Osteocyte (in vitro differentiated cells): Measurements from ENCODE around the gene ZNF638. TPM values are rescaled to one million over a fixed set of nuclear protein-coding genes. Genes with fewer than 3 reads are reported as not detected.
A peak's percentile ranks its signal among the peaks of the same experiment; 100 is the strongest.

Source experiments
- DNase-seq: peaks from one replicate; pipeline ENCODE4 v3.0.0; 2021; ENCODE audit warnings: mixed read lengths; ENCODE audit not compliant: unreplicated experiment; ENCODE audit errors: extremely low spot score
- H3K27ac Mint-ChIP-seq: one replicate; pipeline ENCODE4 v1.8.0; 2021; ENCODE audit warnings: mild to moderate bottlenecking, mixed read lengths; ENCODE audit not compliant: unreplicated experiment
- H3K27me3 Mint-ChIP-seq: one replicate; pipeline ENCODE4 v1.8.0; 2021; ENCODE audit warnings: mixed read lengths; ENCODE audit not compliant: unreplicated experiment
- H3K36me3 Mint-ChIP-seq: one replicate; pipeline ENCODE4 v1.8.0; 2021; ENCODE audit warnings: mixed read lengths; ENCODE audit not compliant: unreplicated experiment
- H3K4me1 Mint-ChIP-seq: one replicate; pipeline ENCODE4 v1.8.0; 2021; ENCODE audit warnings: mixed read lengths; ENCODE audit not compliant: unreplicated experiment
- H3K4me3 Mint-ChIP-seq: one replicate; pipeline ENCODE4 v1.8.0; 2021; ENCODE audit warnings: mild to moderate bottlenecking, moderate library complexity, mixed read lengths; ENCODE audit not compliant: unreplicated experiment
- H3K9me3 Mint-ChIP-seq: one replicate; pipeline ENCODE4 v1.8.0; 2021; ENCODE audit warnings: mixed read lengths; ENCODE audit not compliant: unreplicated experiment
- total RNA-seq: library from RNA; stranded (reverse); gene quantifications from 2 replicates; pipeline ENCODE4 v1.2.1, GENCODE V29; 2021
- TF ChIP-seq, protein P1 (sequence below): fragments of 200-600 bp; sonication (generic); IDR thresholded peaks from 2 replicates; pipeline ENCODE4 v1.5.0; 2021; ENCODE audit warnings: antibody characterized with exemption, mild to moderate bottlenecking, moderate library complexity

Gene ZNF638
- total RNA-seq, 1 donor from 2014 or later = 123 TPM

DNA sequence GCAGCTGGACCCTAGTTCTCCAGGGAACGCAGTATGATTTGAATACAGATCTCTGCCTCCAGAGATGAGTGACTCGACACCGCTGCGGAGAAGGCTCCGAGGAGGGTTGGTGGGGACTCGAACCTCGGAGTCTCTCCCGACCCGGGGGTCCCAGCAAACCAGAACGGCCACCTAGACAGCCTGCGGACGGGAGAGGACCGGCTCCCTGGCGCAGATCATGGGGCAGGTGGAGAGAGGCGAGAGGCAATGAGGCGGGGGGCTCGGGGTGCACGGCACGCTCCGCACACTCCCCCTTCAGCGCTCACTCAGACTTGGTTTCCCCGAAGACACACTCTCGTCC lies 134.3 kb downstream of the ZNF638 start:
- H3K27ac Mint-ChIP-seq = no peak overlapping the region
- TF ChIP-seq, protein P1, sequence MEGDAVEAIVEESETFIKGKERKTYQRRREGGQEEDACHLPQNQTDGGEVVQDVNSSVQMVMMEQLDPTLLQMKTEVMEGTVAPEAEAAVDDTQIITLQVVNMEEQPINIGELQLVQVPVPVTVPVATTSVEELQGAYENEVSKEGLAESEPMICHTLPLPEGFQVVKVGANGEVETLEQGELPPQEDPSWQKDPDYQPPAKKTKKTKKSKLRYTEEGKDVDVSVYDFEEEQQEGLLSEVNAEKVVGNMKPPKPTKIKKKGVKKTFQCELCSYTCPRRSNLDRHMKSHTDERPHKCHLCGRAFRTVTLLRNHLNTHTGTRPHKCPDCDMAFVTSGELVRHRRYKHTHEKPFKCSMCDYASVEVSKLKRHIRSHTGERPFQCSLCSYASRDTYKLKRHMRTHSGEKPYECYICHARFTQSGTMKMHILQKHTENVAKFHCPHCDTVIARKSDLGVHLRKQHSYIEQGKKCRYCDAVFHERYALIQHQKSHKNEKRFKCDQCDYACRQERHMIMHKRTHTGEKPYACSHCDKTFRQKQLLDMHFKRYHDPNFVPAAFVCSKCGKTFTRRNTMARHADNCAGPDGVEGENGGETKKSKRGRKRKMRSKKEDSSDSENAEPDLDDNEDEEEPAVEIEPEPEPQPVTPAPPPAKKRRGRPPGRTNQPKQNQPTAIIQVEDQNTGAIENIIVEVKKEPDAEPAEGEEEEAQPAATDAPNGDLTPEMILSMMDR = no peak
- H3K4me1 Mint-ChIP-seq = peaks cover 47% of the 10 kb centered on the region
- no peak for DNase-seq
- no peaks in the 10 kb centered on the region for H3K27me3 Mint-ChIP-seq
- H3K9me3 Mint-ChIP-seq = no peaks in the 10 kb centered on the region
- H3K36me3 Mint-ChIP-seq = no peaks in the 10 kb centered on the region
- H3K4me3 Mint-ChIP-seq = no peak overlapping the region

- DNase-seq = no peak
- peak overlapping the region; percentile 81 for H3K27ac Mint-ChIP-seq
- H3K9me3 Mint-ChIP-seq = no peaks in the 10 kb centered on the region
- no peaks in the 10 kb centered on the region for H3K36me3 Mint-ChIP-seq
- no peaks in the 10 kb centered on the region for H3K27me3 Mint-ChIP-seq
- peaks cover 47% of the 10 kb centered on the region for H3K4me1 Mint-ChIP-seq
- no peak overlapping the region for H3K4me3 Mint-ChIP-seq
- TF ChIP-seq, protein P1 = no peak
Measured at GRCh38 chr2:71466301-71467179, 135.0 kb downstream of the ZNF638 start.

DNA sequence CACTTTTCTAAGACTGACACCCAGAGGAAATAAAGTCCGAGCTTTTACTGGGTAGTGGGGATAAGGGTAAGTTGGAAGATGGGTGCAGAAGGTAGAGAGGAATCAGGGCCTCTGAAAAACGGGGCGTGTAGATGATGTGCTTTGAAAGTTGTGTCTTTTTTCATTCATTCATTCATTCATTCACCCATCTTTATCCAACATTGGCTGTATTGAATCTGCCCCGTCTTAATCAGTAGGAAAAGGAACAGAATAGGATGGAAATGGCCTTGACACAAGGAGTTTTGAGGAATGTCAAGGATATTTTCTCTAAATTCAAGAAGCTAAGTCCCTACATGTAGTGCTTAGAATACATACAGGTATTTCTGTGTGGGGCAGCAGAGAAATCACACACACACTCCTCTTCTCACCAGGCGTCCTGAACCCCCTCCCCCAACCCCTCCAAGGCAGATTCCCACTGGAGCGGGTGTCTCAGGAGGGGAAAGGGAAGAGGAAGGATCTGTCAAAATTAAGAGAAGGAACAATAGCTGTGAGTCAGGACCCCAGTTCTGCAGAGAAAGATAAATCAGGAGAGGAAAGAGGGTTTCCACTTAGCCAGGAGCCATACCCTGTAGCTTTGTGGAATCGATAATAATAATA lies 135.7 kb downstream of the ZNF638 start:
- Mint-ChIP-seq H3K36me3 (no peaks in the 10 kb centered on the region), H3K27ac (peak overlapping the region; percentile 81), H3K4me3 (no peak overlapping the region), H3K4me1 (peaks cover 53% of the 10 kb centered on the region), H3K9me3 (no peaks in the 10 kb centered on the region), H3K27me3 (no peaks in the 10 kb centered on the region)
- TF ChIP-seq, protein P1 = no peak
- DNase-seq = no peak

- peaks cover 61% of the 10 kb centered on the region for H3K4me1 Mint-ChIP-seq
- H3K36me3 Mint-ChIP-seq = peaks cover 3% of the 10 kb centered on the region
- H3K27ac Mint-ChIP-seq = no peak overlapping the region
- H3K4me3 Mint-ChIP-seq = no peak overlapping the region
- no peaks in the 10 kb centered on the region for H3K27me3 Mint-ChIP-seq
- H3K9me3 Mint-ChIP-seq = no peaks in the 10 kb centered on the region
- DNase-seq = no peak
- TF ChIP-seq, protein P1 = no peak
Measured at GRCh38 chr2:71468279-71469015, 136.9 kb downstream of the ZNF638 start.
